HAP-1 (cell line): Measurements from ENCODE around the gene LRRC61.
"Not testable (repeated sequence)": the region's sequence is repeated elsewhere in the genome, so short reads cannot be mapped to it uniquely, and the experiment has no call there.

ENCODE experiments used
- DNase-seq, 2 experiments: peaks; one replicate each; pipeline ENCODE4 v3.0.0-alpha.2; 2016 to 2020; ENCODE audit warnings: low spot score in 2 of 2
- H3K27me3 ChIP-seq: fragments of 250-450 bp; sonication (Bioruptor Pico); 2 replicates; pipeline ENCODE4 v1.5.1; 2020; ENCODE audit warnings: low read depth, mild to moderate bottlenecking, moderate library complexity
- H3K36me3 ChIP-seq: fragments of 250-450 bp; sonication (Bioruptor Pico); replicated peaks from 2 replicates; pipeline ENCODE4 v1.5.1; 2020; ENCODE audit warnings: mild to moderate bottlenecking
- H3K4me1 ChIP-seq: fragments of 250-450 bp; sonication (Bioruptor Pico); 2 replicates; pipeline ENCODE4 v1.5.1; 2020; ENCODE audit warnings: mild to moderate bottlenecking
- H3K4me3 ChIP-seq: fragments of 250-450 bp; sonication (Bioruptor Pico); 2 replicates; pipeline ENCODE4 v1.5.1; 2020; ENCODE audit warnings: mild to moderate bottlenecking, moderate library complexity
- H3K9me3 ChIP-seq: fragments of 250-450 bp; sonication (Bioruptor Pico); 2 replicates; pipeline ENCODE4 v1.5.1; 2020; ENCODE audit warnings: mild to moderate bottlenecking, moderate library complexity
- in situ Hi-C: fragments of 300-500 bp; cut with MboI; formaldehyde crosslinking; loops from 3 replicates; pipeline ENCODE4 v1.14.3; 2020; ENCODE audit warnings: low sequenced_read_pairs, inconsistent platforms, mixed read lengths

LRRC61 gene

GRCh38 chr7:150378115-150378852 lies 55.1 kb downstream of the LRRC61 start:
- Histone ChIP-seq H3K27me3 (no peaks in the 10 kb centered on the region), H3K36me3 (peaks cover 13% of the 10 kb centered on the region), H3K4me3 (peak overlapping the region; percentile 61), H3K9me3 (no peaks in the 10 kb centered on the region), H3K4me1 (peaks cover 20% of the 10 kb centered on the region)
- in situ Hi-C loops, result no loop called here
- peak; percentile 72 to 84 for DNase-seq

- Histone ChIP-seq H3K4me1 (peaks cover 24% of the 10 kb centered on the region), H3K27me3 (no peaks in the 10 kb centered on the region), H3K4me3 (peak within 1 kb of the TSS; percentile 61), H3K9me3 (no peaks in the 10 kb centered on the region), H3K36me3 (peaks cover 6% of the 10 kb centered on the region)
- peak; percentile 94 to 95 for DNase-seq
- in situ Hi-C loops, result no loop called here
Observed at GRCh38 chr7:150378853-150379440, 55.8 kb downstream of the LRRC61 start, which contains the start of gene ZNF775. Gene ZNF775 (plus strand): TSS chr7:150379330. CDS start chr7:150388471, 9,141 bp downstream.

GRCh38 chr7:150379441-150380379 lies 56.6 kb downstream of the LRRC61 start:
- DNase-seq, result peak; percentile 35 to 45
- in situ Hi-C loops, result no loop called here
- Histone ChIP-seq H3K4me1 (peaks cover 30% of the 10 kb centered on the region), H3K9me3 (no peaks in the 10 kb centered on the region), H3K4me3 (peak overlapping the region; percentile 61), H3K36me3 (no peaks in the 10 kb centered on the region), H3K27me3 (no peaks in the 10 kb centered on the region)

GRCh38 chr7:150380463-150380862 lies 57.3 kb downstream of the LRRC61 start:
- DNase-seq, result no peak
- in situ Hi-C loops, result no loop called here

GRCh38 chr7:150381096-150381495 lies 57.9 kb downstream of the LRRC61 start:
- no peak overlapping the region for H3K4me3 ChIP-seq
- no peak for DNase-seq
- no peaks in the 10 kb centered on the region for H3K36me3 ChIP-seq
- H3K27me3 ChIP-seq, result no peaks in the 10 kb centered on the region
- H3K9me3 ChIP-seq, result no peaks in the 10 kb centered on the region
- in situ Hi-C loops, result no loop called here
- peaks cover 30% of the 10 kb centered on the region for H3K4me1 ChIP-seq

More at GRCh38 chr7:150380463-150380862, 57.3 kb downstream of the LRRC61 start:
- no peaks in the 10 kb centered on the region for H3K36me3 ChIP-seq
- no peaks in the 10 kb centered on the region for H3K27me3 ChIP-seq
- H3K9me3 ChIP-seq, result no peaks in the 10 kb centered on the region
- peak overlapping the region; percentile 61 for H3K4me3 ChIP-seq
- H3K4me1 ChIP-seq, result peaks cover 30% of the 10 kb centered on the region

DNA sequence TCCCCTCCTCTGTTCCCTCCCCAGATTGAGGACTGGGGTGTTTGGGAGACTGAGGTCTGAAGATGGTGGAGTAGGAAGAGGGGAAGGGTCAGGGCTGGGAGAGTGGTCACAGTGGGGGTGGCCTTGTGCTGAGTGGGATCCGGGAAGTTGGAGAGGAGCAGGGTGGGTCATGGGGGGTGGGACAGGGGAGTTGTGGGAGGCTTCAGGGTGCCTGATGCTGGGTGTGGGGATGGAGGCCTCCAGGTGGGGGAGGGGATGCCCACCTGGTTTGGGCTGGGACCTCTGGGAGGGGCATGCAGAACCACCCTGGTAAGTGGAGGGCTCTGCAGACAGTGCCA lies 58.6 kb downstream of the LRRC61 start:
- Histone ChIP-seq H3K27me3 (no peaks in the 10 kb centered on the region), H3K9me3 (no peaks in the 10 kb centered on the region), H3K4me1 (peaks cover 30% of the 10 kb centered on the region), H3K36me3 (no peaks in the 10 kb centered on the region), H3K4me3 (no peak overlapping the region)
- DNase-seq, result no peak
- in situ Hi-C loops, result no loop called here

- H3K9me3 ChIP-seq, result no peaks in the 10 kb centered on the region
- no peaks in the 10 kb centered on the region for H3K27me3 ChIP-seq
- H3K4me1 ChIP-seq, result peaks cover 30% of the 10 kb centered on the region
- no peaks in the 10 kb centered on the region for H3K36me3 ChIP-seq
- in situ Hi-C loops, result no loop called here
- no peak overlapping the region for H3K4me3 ChIP-seq
- DNase-seq, result no peak
Observed at GRCh38 chr7:150382123-150382843, 59.1 kb downstream of the LRRC61 start.

DNA sequence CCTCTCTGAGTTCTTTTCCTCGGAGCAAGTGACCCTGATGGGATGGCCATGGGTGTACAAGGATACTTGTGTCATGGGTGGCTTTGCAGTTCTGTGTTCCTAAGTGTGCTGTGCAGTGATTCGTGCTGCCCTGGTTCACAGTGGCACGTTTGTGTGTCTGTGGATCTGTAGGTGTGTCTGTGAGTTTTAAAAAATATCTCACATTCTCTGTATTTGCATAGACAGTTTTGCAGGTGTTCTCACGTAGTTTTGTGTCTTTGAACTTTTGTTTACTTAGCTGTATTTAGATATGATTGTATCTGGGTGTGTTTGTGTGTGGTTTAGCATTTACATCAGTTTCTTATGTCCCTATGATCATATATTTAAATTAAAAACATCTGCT lies 59.7 kb downstream of the LRRC61 start:
- in situ Hi-C loops, result no loop called here
- peaks cover 29% of the 10 kb centered on the region for H3K4me1 ChIP-seq
- no peaks in the 10 kb centered on the region for H3K36me3 ChIP-seq
- no peak overlapping the region for H3K4me3 ChIP-seq
- no peak for DNase-seq
- H3K27me3 ChIP-seq, result no peaks in the 10 kb centered on the region
- H3K9me3 ChIP-seq, result no peaks in the 10 kb centered on the region

DNA sequence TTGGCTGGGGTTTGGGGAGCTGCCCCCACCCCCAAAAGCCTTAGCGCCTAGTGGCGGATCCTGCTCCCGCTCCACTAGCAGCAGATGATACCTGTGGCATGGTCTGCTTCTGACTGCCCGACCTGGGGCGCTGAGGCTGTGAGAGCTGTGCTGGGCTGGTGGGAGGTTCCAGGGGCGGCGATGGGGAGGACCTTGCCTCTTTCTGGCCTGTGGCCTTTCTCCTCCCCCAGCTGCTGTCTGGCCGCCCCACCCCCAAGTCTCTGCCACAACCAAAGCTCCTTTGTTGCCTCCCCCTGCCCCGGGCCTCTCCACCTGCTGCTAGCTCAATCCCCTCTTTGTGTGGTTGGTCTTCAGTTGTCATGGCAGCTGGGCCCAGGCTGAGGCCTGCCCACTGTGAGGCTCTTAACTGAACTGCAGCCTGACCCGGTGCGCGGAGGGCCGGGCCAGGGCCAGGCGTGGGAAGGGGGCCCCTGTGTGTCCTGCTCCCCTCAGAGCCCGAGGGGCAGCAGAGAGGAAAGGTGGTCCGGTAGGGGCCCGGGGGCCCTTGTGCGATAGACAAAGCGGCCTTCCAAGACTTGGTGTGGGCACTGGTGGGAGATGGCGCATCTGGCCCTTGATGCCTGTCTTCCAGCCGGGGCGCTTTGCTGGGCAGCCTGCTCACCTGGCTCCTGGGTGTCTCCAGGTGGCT lies 60.7 kb downstream of the LRRC61 start:
- no peaks in the 10 kb centered on the region for H3K9me3 ChIP-seq
- in situ Hi-C loops, result no loop called here
- H3K4me3 ChIP-seq, result no peak overlapping the region
- no peaks in the 10 kb centered on the region for H3K36me3 ChIP-seq
- DNase-seq, result peak; percentile 90 to 97
- peaks cover 21% of the 10 kb centered on the region for H3K4me1 ChIP-seq
- no peaks in the 10 kb centered on the region for H3K27me3 ChIP-seq

GRCh38 chr7:150384406-150385301 lies 61.5 kb downstream of the LRRC61 start:
- DNase-seq, result no peak
- Histone ChIP-seq H3K4me3 (no peak overlapping the region), H3K4me1 (peaks cover 21% of the 10 kb centered on the region), H3K36me3 (no peaks in the 10 kb centered on the region), H3K27me3 (no peaks in the 10 kb centered on the region), H3K9me3 (no peaks in the 10 kb centered on the region)
- in situ Hi-C loops, result no loop called here

- H3K4me3 ChIP-seq, result no peak overlapping the region
- H3K9me3 ChIP-seq, result no peaks in the 10 kb centered on the region
- DNase-seq, result no peak
- H3K36me3 ChIP-seq, result no peaks in the 10 kb centered on the region
- H3K27me3 ChIP-seq, result no peaks in the 10 kb centered on the region
- in situ Hi-C loops, result no loop called here
- H3K4me1 ChIP-seq, result peaks cover 15% of the 10 kb centered on the region
Observed at GRCh38 chr7:150385302-150385723, 62.2 kb downstream of the LRRC61 start.

- in situ Hi-C loops, H3K4me3 ChIP-seq, H3K9me3 ChIP-seq, H3K27me3 ChIP-seq, H3K36me3 ChIP-seq, DNase-seq: not testable (repeated sequence)
- peaks cover 14% of the 10 kb centered on the region for H3K4me1 ChIP-seq
Observed at GRCh38 chr7:150385884-150386283, 62.7 kb downstream of the LRRC61 start.
